Fibroblast of pulmonary artery (primary cell): ENCODE data around the gene KANSL1L.

Experiments
- DNase-seq: peaks from one replicate; pipeline ENCODE4 v3.0.0-alpha.2; 2010; ENCODE audit warnings: low read depth
- H3K4me3 ChIP-seq: replicated peaks from 2 replicates; pipeline ENCODE4 v1.5.1; 2011; ENCODE audit warnings: low read depth, mild to moderate bottlenecking, control low read depth, low read length, moderate library complexity
- CTCF ChIP-seq: IDR thresholded peaks from 2 replicates; pipeline ENCODE4 v1.5.1; 2011; ENCODE audit warnings: mild to moderate bottlenecking, control low read depth, low read length, inconsistent platforms; ENCODE audit errors: missing control alignments

Gene KANSL1L

DNA sequence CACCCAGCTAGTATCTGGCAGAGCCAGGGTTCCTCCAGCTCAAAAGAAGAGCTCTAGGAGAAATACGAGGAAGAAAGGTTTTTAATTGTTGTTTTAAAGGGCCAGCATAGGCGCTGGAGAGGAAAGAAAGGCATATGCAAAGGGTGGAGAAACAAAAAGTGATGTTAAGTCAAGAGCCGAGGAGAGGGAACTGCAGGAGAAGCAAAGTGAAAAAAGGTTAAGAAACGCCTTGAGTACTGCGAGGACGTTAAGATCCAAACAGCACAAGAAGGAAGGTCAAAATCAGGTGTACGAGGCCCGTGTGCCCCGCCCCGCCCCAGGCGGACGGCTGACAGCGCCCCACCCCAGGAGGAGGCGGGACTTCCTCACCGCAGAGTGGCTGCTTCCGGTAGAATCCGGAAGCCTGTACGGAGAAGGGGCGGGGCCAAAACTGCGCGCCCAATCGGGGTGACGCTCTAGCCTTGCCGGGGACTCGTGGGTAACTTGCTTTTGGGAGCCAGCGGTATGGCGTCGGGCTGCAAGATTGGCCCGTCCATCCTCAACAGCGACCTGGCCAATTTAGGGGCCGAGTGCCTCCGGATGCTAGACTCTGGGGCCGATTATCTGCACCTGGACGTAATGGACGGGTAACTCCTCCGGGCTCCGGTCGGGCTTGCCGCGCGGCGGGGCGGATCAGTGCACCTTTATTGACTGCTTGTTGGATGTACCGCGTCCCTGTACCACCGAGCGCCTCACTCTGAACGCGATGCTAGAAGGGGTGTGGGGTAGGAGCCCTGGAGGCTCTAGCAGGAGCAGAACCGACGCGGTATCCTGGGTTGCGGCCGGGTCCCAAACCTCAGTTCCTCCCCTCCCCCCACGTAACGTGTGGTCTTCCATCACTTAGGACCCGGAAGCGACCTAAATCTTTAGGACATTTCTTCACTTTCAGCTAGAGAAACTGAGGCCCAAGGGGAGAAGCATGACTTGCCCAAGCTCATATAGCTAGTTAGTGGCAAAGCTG lies 168.8 kb downstream of the KANSL1L start, which contains the start of gene RPE:
RPE (plus strand) TSS at position 481 of the 1,000 bp plus-strand sequence; CDS start at position 505, 24 bp downstream.
- no peak for TF ChIP-seq CTCF

DNA sequence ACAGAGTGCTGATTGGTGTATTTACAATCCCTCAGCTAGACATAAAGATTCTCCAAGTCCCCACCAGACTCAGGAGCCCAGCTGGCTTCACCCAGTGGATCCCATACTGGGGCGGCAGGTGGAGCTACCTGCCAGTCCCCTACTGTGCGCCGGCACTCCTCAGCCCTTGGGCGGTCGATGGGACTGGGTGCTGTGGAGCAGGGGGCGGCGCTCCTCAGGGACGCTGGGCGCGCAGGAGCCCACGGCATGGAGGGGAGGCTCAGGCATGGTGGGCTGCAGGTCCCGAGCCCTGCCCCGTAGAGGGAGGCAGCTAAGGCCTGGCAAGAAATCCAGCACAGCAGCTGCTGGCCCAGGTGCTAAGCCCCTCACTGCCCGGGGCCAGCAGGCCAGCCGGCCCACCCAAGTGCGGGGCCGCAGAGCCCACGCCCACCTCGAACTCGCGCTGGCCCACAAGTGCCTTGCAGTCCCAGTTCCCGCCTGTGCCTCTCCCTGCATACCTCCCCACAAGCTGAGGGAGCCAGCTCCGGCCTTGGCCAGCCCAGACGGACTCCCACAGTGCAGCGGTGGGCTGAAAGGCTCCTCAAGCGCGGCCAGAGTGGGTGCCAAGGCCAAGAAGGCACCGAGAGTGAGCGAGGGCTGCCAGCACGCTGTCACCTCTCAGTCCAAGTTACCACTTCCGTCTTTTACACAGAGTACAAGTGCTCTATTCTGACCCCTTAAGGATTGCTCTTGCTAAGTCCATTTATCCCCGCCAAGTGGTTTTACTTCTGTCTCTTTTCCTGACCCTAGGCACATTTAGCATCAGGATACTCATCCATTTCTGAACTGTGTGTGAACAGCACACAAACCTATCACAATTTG lies 170.5 kb downstream of the KANSL1L start:
- H3K4me3 ChIP-seq = no peak overlapping the region
- TF ChIP-seq CTCF = no peak
- no peak for DNase-seq

More for the DNA sequence above, 168.8 kb downstream of the KANSL1L start, which contains the start of gene RPE:
- peak; percentile 93 for DNase-seq
- peak within 1 kb of the TSS; percentile 100 for H3K4me3 ChIP-seq

DNA sequence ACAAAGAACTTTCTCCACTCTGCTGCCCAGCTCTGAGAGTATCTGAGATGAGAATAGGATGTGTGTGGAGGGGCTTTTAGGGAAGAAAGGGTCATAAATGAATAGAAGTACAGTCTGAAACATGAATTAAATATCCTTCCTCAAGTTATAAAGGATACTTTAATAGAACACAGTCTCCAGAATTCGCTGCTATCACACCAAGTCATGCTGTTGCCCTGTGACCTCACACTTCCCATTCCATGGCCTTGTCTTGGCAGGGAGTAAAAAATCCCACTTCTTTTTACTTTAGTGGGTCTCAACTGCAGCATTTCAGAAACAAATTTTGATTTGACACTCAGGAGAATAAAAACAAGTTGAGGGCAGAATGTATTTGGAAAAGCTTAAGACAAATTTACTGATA lies 172.6 kb downstream of the KANSL1L start:
- DNase-seq = no peak
- no peak for TF ChIP-seq CTCF
- H3K4me3 ChIP-seq = no peak overlapping the region

DNA sequence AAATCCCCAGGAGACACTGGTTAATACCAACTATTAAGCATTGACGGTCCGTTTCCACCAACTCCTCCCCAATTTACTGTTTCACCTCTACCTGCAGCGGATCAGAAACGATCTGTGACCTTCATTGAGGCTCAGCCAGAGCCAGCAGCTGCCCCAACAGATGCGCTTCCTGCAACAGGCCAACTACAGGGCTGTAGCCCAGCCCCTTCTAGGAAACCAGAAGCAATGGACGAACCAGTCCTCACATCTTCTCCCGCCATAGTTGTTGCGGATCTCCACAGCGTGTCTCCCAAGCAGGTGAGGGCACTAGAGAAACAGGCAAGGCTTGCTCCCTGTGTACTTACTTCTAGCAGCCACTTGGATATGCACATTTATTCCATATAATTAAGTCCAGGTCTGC lies 177.2 kb downstream of the KANSL1L start:
- TF ChIP-seq CTCF = no peak
- no peak for DNase-seq
- no peak overlapping the region for H3K4me3 ChIP-seq

DNA sequence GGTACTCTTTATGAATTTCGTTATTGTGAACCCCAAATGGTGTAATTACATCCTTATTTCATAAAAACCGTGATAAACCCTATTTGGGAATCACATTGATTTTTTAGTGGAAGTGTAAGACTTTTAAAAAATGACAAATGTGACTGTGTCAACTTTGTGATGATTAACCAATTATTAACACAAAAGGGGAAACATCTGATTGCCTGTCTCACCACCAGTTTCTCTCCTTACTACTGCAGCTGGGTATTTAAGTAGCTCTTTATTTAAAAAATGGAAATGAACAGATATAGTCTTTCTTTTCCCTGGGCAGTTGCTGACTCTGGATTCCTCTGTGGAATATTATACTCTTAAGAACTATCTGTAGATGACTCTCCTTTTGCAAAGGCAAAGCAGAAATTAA lies 180.4 kb downstream of the KANSL1L start:
- TF ChIP-seq CTCF = no peak
- no peak overlapping the region for H3K4me3 ChIP-seq
- DNase-seq = no peak

GRCh38 chr2:209988010-209988409 lies 183.2 kb downstream of the KANSL1L start:
- TF ChIP-seq CTCF = no peak
- no peak for DNase-seq
- no peak overlapping the region for H3K4me3 ChIP-seq
